HepG2 (cell line): ENCODE measurements around the gene ANTKMT. TPM values are rescaled to one million over a fixed set of nuclear protein-coding genes. Genes with fewer than 3 reads are reported as not detected.

ENCODE experiments used
- BCLAF1 ChIP-seq: fragments of 450-650 bp; IDR thresholded peaks from 2 replicates; pipeline ENCODE4 v1.6.1; 2017; ENCODE audit warnings: mild to moderate bottlenecking
- GATA4 ChIP-seq: sonication (generic); IDR thresholded peaks from 2 replicates; pipeline ENCODE4 v1.6.1; 2016; ENCODE audit warnings: antibody characterized with exemption, low read depth, borderline replicate concordance
- HBP1 ChIP-seq: IDR thresholded peaks from 2 replicates; pipeline ENCODE4 v1.6.1; 2016; ENCODE audit warnings: low read depth, control low read depth
- MEIS1 ChIP-seq: sonication (generic); formaldehyde crosslinking; IDR thresholded peaks from 2 replicates; pipeline ENCODE4 v1.9.0; 2021; ENCODE audit warnings: mild to moderate bottlenecking, missing genetic modification reagents, moderate library complexity, borderline replicate concordance
- NPAS2 ChIP-seq: sonication (generic); formaldehyde crosslinking; IDR thresholded peaks from 2 replicates; pipeline ENCODE4 v1.8.0; 2022; ENCODE audit warnings: mild to moderate bottlenecking, missing genetic modification reagents, borderline replicate concordance
- POLR2AphosphoS2 ChIP-seq: IDR thresholded peaks from 2 replicates; pipeline ENCODE4 v1.6.1; 2011; ENCODE audit warnings: low read depth, low read length, improper control_type of control experiment
- RFXAP ChIP-seq: sonication (generic); formaldehyde crosslinking; IDR thresholded peaks from 2 replicates; pipeline ENCODE4 v1.4.0; 2020; ENCODE audit warnings: missing genetic modification reagents, borderline replicate concordance
- THAP9 ChIP-seq: sonication (generic); formaldehyde crosslinking; IDR thresholded peaks from 2 replicates; pipeline ENCODE4; 2020; ENCODE audit warnings: missing genetic modification reagents, mild to moderate bottlenecking, borderline replicate concordance
- U2AF2 ChIP-seq: fragments of 200-400 bp; formaldehyde crosslinking; IDR thresholded peaks from 2 replicates; pipeline ENCODE4 v1.6.1; 2017; ENCODE audit warnings: low read depth, mild to moderate bottlenecking, low read length
- UBTF ChIP-seq: sonication (generic); formaldehyde crosslinking; IDR thresholded peaks from 2 replicates; pipeline ENCODE4 v1.4.0; 2020; ENCODE audit warnings: mild to moderate bottlenecking, missing genetic modification reagents
- WIZ ChIP-seq: sonication (generic); formaldehyde crosslinking; IDR thresholded peaks from 2 replicates; pipeline ENCODE4 v1.5.1; 2020; ENCODE audit warnings: mild to moderate bottlenecking, missing genetic modification reagents
- ZFX ChIP-seq: sonication (generic); formaldehyde crosslinking; IDR thresholded peaks from 2 replicates; pipeline ENCODE4 v1.4.0; 2020; ENCODE audit warnings: mild to moderate bottlenecking, low read depth, missing genetic modification reagents, moderate library complexity
- ZHX1 ChIP-seq: sonication (generic); formaldehyde crosslinking; IDR thresholded peaks from 2 replicates; pipeline ENCODE4 v1.8.1; 2022; ENCODE audit warnings: low read depth, mild to moderate bottlenecking, missing genetic modification reagents
- ZMYM2 ChIP-seq: sonication (generic); formaldehyde crosslinking; IDR thresholded peaks from 2 replicates; pipeline ENCODE4 v1.8.0; 2022; ENCODE audit warnings: mild to moderate bottlenecking, missing genetic modification reagents
- ZNF543 ChIP-seq: sonication (generic); formaldehyde crosslinking; IDR thresholded peaks from 2 replicates; pipeline ENCODE4 v1.4.0; 2020; ENCODE audit warnings: mild to moderate bottlenecking, missing genetic modification reagents
- polyA plus RNA-seq, 8 experiments: library from polyadenylated mRNA; depleted of rRNA in 3 of 8; stranded (reverse) in 7 of 8; unstranded in 1 of 8; fragments of >200 nt; fragmentation: Illumina TruSeq in 4 of 8; extraction: Trizol in 4 of 8; gene quantifications; 2 replicates each; pipeline versions ENCODE4 v1.2.1 to v1.2.3, GENCODE V29; 2011 to 2016; ENCODE audit warnings: low read depth in 4 of 8, missing spikeins in 1 of 8, mixed read lengths in 1 of 8; ENCODE audit not compliant: insufficient read depth in 1 of 8
- total RNA-seq, 5 experiments: library from RNA; depleted of rRNA; stranded (reverse); fragments of >200 nt; fragmentation: Illumina TruSeq; extraction: Trizol; gene quantifications; 2 replicates each; pipeline ENCODE4 v1.2.3, GENCODE V29; 2016; ENCODE audit warnings: low read depth in 1 of 5

ANTKMT gene
- total and polyA plus RNA-seq, 2 of the 13 experiments (the other 11 are each of a cell fraction or from before 2014, with no cell fraction given) = 7.5 to 47.8 TPM

GRCh38 chr16:720990-721764 is at the start of gene ANTKMT (continued):
- TF ChIP-seq ZHX1 (CRISPR knock-in tag) (peak; percentile 58; the same call in 1 of the 2 replicates), GATA4 (peak; percentile 53; the same call in 1 of the 2 replicates), U2AF2 (no peak), NPAS2 (CRISPR knock-in tag) (no peak), WIZ (CRISPR knock-in tag) (peak; percentile 69), HBP1 (peak; percentile 60; the same call in 1 of the 2 replicates), POLR2AphosphoS2 (no peak), UBTF (CRISPR knock-in tag) (peak; percentile 88; the same call in 1 of the 2 replicates), MEIS1 (CRISPR knock-in tag) (no peak), ZFX (CRISPR knock-in tag) (peak; percentile 98), THAP9 (CRISPR knock-in tag) (0 out of 2 replicates have a peak, but pooled peaks have one; percentile 17), ZNF543 (CRISPR knock-in tag) (peak; percentile 78; the same call in 1 of the 2 replicates), BCLAF1 (no peak), ZMYM2 (CRISPR knock-in tag) (no peak), RFXAP (CRISPR knock-in tag) (0 out of 2 replicates have a peak, but pooled peaks have one; percentile 57)
